ENCODE data around the gene ADCK2.

- TF ChIP-seq TEAD4 (IDR thresholded peaks at IDR 0.05): no peak
- TF ChIP-seq REST (IDR thresholded peaks at IDR 0.05; ENCODE audit: low read depth): no peak
- no peak for TF ChIP-seq CEBPB (IDR thresholded peaks at IDR 0.05)
- no peak for TF ChIP-seq EP300 (IDR thresholded peaks at IDR 0.05; ENCODE audit: borderline replicate concordance)
- no peak for TF ChIP-seq MAX (IDR thresholded peaks at IDR 0.05)
- TF ChIP-seq YY1 (IDR thresholded peaks at IDR 0.05; ENCODE audit: low read depth): no peak
- TF ChIP-seq TAF1 (IDR thresholded peaks at IDR 0.05; ENCODE audit: low read depth): no peak
- no peak for TF ChIP-seq NFIC (IDR thresholded peaks at IDR 0.05)
- no peak for TF ChIP-seq RAD21 (IDR thresholded peaks at IDR 0.05; ENCODE audit: low read depth)
- TF ChIP-seq USF1 (IDR thresholded peaks at IDR 0.05): no peak
- TF ChIP-seq EGR1 (IDR thresholded peaks at IDR 0.05): no peak
- no peak for TF ChIP-seq TCF12 (IDR thresholded peaks at IDR 0.05; ENCODE audit: low read depth)
- TF ChIP-seq FOXM1 (IDR thresholded peaks at IDR 0.05; ENCODE audit: borderline replicate concordance, low read depth): no peak
- TF ChIP-seq ZBTB7A (IDR thresholded peaks at IDR 0.05; ENCODE audit: low read depth): no peak
These were observed 1.6 kb downstream of the ADCK2 start for GRCh38 chr7:140674356-140674800.
